Stimulated activated naive B cell treated with anti-CD40 and anti-IgM and Interleukin-4, amounts not matched to agents 10 μg/mL and 1 μg/mL and 100 μg/mL, for 72 hours (primary cell): Measurements from ENCODE around the gene DDR1.
"Not testable (repeated sequence)": the region's sequence is repeated elsewhere in the genome, so short reads cannot be mapped to it uniquely, and the experiment has no call there.

Source experiments
- ATAC-seq, 2 donors: fragments of 150-1000 bp; cut with Tn5 transposase; replicated peaks; 2 replicates each; pipeline ENCODE4 v1.10.0; 2021; ENCODE audit warnings: moderate library complexity in 1 of 2
- DNase-seq: peaks from one replicate; pipeline ENCODE4 v3.0.0; 2021
- H3K27ac Mint-ChIP-seq: one replicate; pipeline ENCODE4 v1.8.0; 2022; ENCODE audit warnings: mild to moderate bottlenecking, mixed read lengths
- H3K27me3 Mint-ChIP-seq, 2 donors: one replicate each; pipeline ENCODE4 v1.8.0; 2022; ENCODE audit warnings: mixed read lengths in 2 of 2
- H3K36me3 Mint-ChIP-seq, 2 donors: one replicate each; pipeline ENCODE4 v1.8.0; 2022; ENCODE audit warnings: mixed read lengths in 2 of 2, mild to moderate bottlenecking in 1 of 2
- H3K4me1 Mint-ChIP-seq, 2 donors: one replicate each; pipeline ENCODE4 v1.8.0; 2022; ENCODE audit warnings: mixed read lengths in 2 of 2, mild to moderate bottlenecking in 1 of 2
- H3K4me3 Mint-ChIP-seq, 2 donors: one replicate each; pipeline ENCODE4 v1.8.0; 2022; ENCODE audit warnings: mild to moderate bottlenecking in 2 of 2, mixed read lengths in 2 of 2, moderate library complexity in 1 of 2
- H3K9me3 Mint-ChIP-seq, 2 donors: one replicate each; pipeline ENCODE4 v1.8.0; 2022; ENCODE audit warnings: mixed read lengths in 2 of 2, mild to moderate bottlenecking in 1 of 2

Gene DDR1

GRCh38 chr6:30862156-30862875 is 22.0 kb upstream of the DDR1 start:
- no peaks in the 10 kb centered on the region for H3K27me3 Mint-ChIP-seq
- peaks cover 13 to 14% of the 10 kb centered on the region in 2 donors for H3K9me3 Mint-ChIP-seq
- no peak overlapping the region for H3K4me3 Mint-ChIP-seq
- no peak overlapping the region for H3K27ac Mint-ChIP-seq
- DNase-seq, result no peak
- ATAC-seq, result no peak
- peaks cover 11 to 15% of the 10 kb centered on the region in 2 donors for H3K4me1 Mint-ChIP-seq
- H3K36me3 Mint-ChIP-seq, result peaks cover 13 to 24% of the 10 kb centered on the region in 2 donors

- H3K27me3 Mint-ChIP-seq, result no peaks in the 10 kb centered on the region
- H3K36me3 Mint-ChIP-seq, result peaks cover 8 to 17% of the 10 kb centered on the region in 2 donors
- DNase-seq, result no peak
- ATAC-seq, result no peak
- H3K9me3 Mint-ChIP-seq, result peaks cover 11 to 14% of the 10 kb centered on the region in 2 donors
- no peak overlapping the region for H3K4me3 Mint-ChIP-seq
- peaks cover 7 to 15% of the 10 kb centered on the region in 2 donors for H3K4me1 Mint-ChIP-seq
- no peak overlapping the region for H3K27ac Mint-ChIP-seq
Observed at GRCh38 chr6:30864325-30864724, 20.0 kb upstream of the DDR1 start.

GRCh38 chr6:30869241-30869749 is 15.0 kb upstream of the DDR1 start:
- not testable (repeated sequence) for H3K27ac Mint-ChIP-seq, H3K4me3 Mint-ChIP-seq, ATAC-seq, H3K27me3 Mint-ChIP-seq, H3K4me1 Mint-ChIP-seq, DNase-seq
- H3K9me3 Mint-ChIP-seq, result peaks cover 18 to 19% of the 10 kb centered on the region in 2 donors
- peaks cover 5 to 13% of the 10 kb centered on the region in 2 donors for H3K36me3 Mint-ChIP-seq

GRCh38 chr6:30870546-30870945 is 13.8 kb upstream of the DDR1 start:
- no peak overlapping the region for H3K4me3 Mint-ChIP-seq
- peaks cover 5 to 13% of the 10 kb centered on the region in 2 donors for H3K36me3 Mint-ChIP-seq
- no peak for ATAC-seq
- H3K27me3 Mint-ChIP-seq, result no peaks in the 10 kb centered on the region
- peaks cover 18 to 19% of the 10 kb centered on the region in 2 donors for H3K9me3 Mint-ChIP-seq
- DNase-seq, result no peak
- H3K4me1 Mint-ChIP-seq, result peaks cover 0 to under 1% of the 10 kb centered on the region in 2 donors
- H3K27ac Mint-ChIP-seq, result no peak overlapping the region

GRCh38 chr6:30871592-30872183 is 12.6 kb upstream of the DDR1 start:
- no peaks in the 10 kb centered on the region for H3K27me3 Mint-ChIP-seq
- ATAC-seq (no peak), DNase-seq (no peak)
- peaks cover 5 to 13% of the 10 kb centered on the region in 2 donors for H3K36me3 Mint-ChIP-seq
- peaks cover 2 to 7% of the 10 kb centered on the region in 2 donors for H3K4me1 Mint-ChIP-seq
- H3K4me3 Mint-ChIP-seq, result no peak overlapping the region
- no peak overlapping the region for H3K27ac Mint-ChIP-seq
- H3K9me3 Mint-ChIP-seq, result peaks cover 18 to 19% of the 10 kb centered on the region in 2 donors

- DNase-seq (no peak), ATAC-seq (no peak)
- Mint-ChIP-seq H3K36me3 (peaks cover 5 to 13% of the 10 kb centered on the region in 2 donors), H3K27me3 (no peaks in the 10 kb centered on the region), H3K27ac (no peak overlapping the region), H3K4me1 (peaks cover 11 to 22% of the 10 kb centered on the region in 2 donors), H3K4me3 (no peak overlapping the region), H3K9me3 (peaks cover 18 to 19% of the 10 kb centered on the region in 2 donors)
Observed at GRCh38 chr6:30873137-30873640, 11.1 kb upstream of the DDR1 start.

- H3K4me1 Mint-ChIP-seq, result peaks cover 13 to 28% of the 10 kb centered on the region in 2 donors
- not testable (repeated sequence) for ATAC-seq, H3K27me3 Mint-ChIP-seq, H3K4me3 Mint-ChIP-seq, H3K27ac Mint-ChIP-seq, DNase-seq
- peaks cover 18% of the 10 kb centered on the region in 2 donors for H3K9me3 Mint-ChIP-seq
- H3K36me3 Mint-ChIP-seq, result peaks cover 5 to 13% of the 10 kb centered on the region in 2 donors
Observed at GRCh38 chr6:30873795-30874194, 10.5 kb upstream of the DDR1 start.

GRCh38 chr6:30875244-30876038 is 8.9 kb upstream of the DDR1 start:
- Mint-ChIP-seq H3K4me1 (peaks cover 19 to 40% of the 10 kb centered on the region in 2 donors), H3K36me3 (peaks cover 5 to 9% of the 10 kb centered on the region in 2 donors), H3K4me3 (no peak overlapping the region), H3K27ac (no peak overlapping the region), H3K27me3 (no peaks in the 10 kb centered on the region), H3K9me3 (peaks cover 10 to 15% of the 10 kb centered on the region in 2 donors)
- no peak for ATAC-seq
- DNase-seq, result no peak

GRCh38 chr6:30876039-30876730 is 8.1 kb upstream of the DDR1 start:
- ATAC-seq (peak; percentile 40 to 58), DNase-seq (no peak)
- peaks cover 7 to 12% of the 10 kb centered on the region in 2 donors for H3K9me3 Mint-ChIP-seq
- no peaks in the 10 kb centered on the region for H3K27me3 Mint-ChIP-seq
- H3K4me3 Mint-ChIP-seq, result peak overlapping the region in 1 of 2 donors; percentile 15
- H3K36me3 Mint-ChIP-seq, result peaks cover 5 to 6% of the 10 kb centered on the region in 2 donors
- H3K27ac Mint-ChIP-seq, result peak overlapping the region; percentile 39
- peaks cover 22 to 47% of the 10 kb centered on the region in 2 donors for H3K4me1 Mint-ChIP-seq

- H3K27ac Mint-ChIP-seq, result no peak overlapping the region
- H3K9me3 Mint-ChIP-seq, result no peaks in the 10 kb centered on the region
- H3K4me3 Mint-ChIP-seq, result peak overlapping the region; percentile 60 to 80
- no peaks in the 10 kb centered on the region for H3K27me3 Mint-ChIP-seq
- H3K4me1 Mint-ChIP-seq, result peaks cover 33 to 61% of the 10 kb centered on the region in 2 donors
- DNase-seq, result peak; percentile 48
- no peaks in the 10 kb centered on the region for H3K36me3 Mint-ChIP-seq
- ATAC-seq, result peak; percentile 84
Observed at GRCh38 chr6:30877419-30878262, 6.7 kb upstream of the DDR1 start.

- ATAC-seq (no peak), DNase-seq (no peak)
- peak overlapping the region; percentile 32 for H3K27ac Mint-ChIP-seq
- H3K4me3 Mint-ChIP-seq, result no peak overlapping the region
- H3K27me3 Mint-ChIP-seq, result no peaks in the 10 kb centered on the region
- H3K9me3 Mint-ChIP-seq, result no peaks in the 10 kb centered on the region
- no peaks in the 10 kb centered on the region for H3K36me3 Mint-ChIP-seq
- peaks cover 45 to 75% of the 10 kb centered on the region in 2 donors for H3K4me1 Mint-ChIP-seq
Observed at GRCh38 chr6:30879684-30880427, 4.5 kb upstream of the DDR1 start.

- H3K4me3 Mint-ChIP-seq, result no peak overlapping the region
- peaks cover 52 to 84% of the 10 kb centered on the region in 2 donors for H3K4me1 Mint-ChIP-seq
- no peaks in the 10 kb centered on the region for H3K27me3 Mint-ChIP-seq
- no peaks in the 10 kb centered on the region for H3K9me3 Mint-ChIP-seq
- ATAC-seq (no peak), DNase-seq (no peak)
- no peaks in the 10 kb centered on the region for H3K36me3 Mint-ChIP-seq
- no peak overlapping the region for H3K27ac Mint-ChIP-seq
Observed at GRCh38 chr6:30880698-30881252, 3.5 kb upstream of the DDR1 start.
